ENCODE data around the gene TGIF1. TPM values are rescaled to one million over a fixed set of nuclear protein-coding genes. Genes with fewer than 3 reads are reported as not detected.

TGIF1 gene
- total and polyA plus RNA-seq, 2 of the 4 experiments (the other 2 are of a cell fraction), result 62.1 to 118 TPM

GRCh38 chr18:3444954-3445353 lies 5.0 kb upstream of the TGIF1 start:
- intact Hi-C loops (cut with micrococcal nuclease), result no loop called here
- no peak overlapping the region for H3K4ac ChIP-seq (ENCODE audit: low read depth, low read length)
- in situ Hi-C loops (cut with MboI; ENCODE audit: low sequenced_read_pairs), result no loop called here
- H3K9me1 ChIP-seq (ENCODE audit: insufficient read depth, low read length), result peaks cover 4% of the 10 kb centered on the region; the same call in 1 of the 2 replicates
- H2BK20ac ChIP-seq (ENCODE audit: low read depth, low read length), result no peak overlapping the region
- no CpG with 5 or more reads among the region's 5 CpGs for WGBS, 2 experiments (ENCODE audit: extremely low coverage in 2 of 2, insufficient read length in 1 of 2)
- H3K9me3 ChIP-seq (ENCODE audit: control insufficient read depth, insufficient read depth, low read length), result no peaks in the 10 kb centered on the region
- no peak overlapping the region for H2AFZ ChIP-seq (replicated peaks; ENCODE audit: low read length, poor library complexity)
- no peak overlapping the region for H2BK15ac ChIP-seq (ENCODE audit: low read depth, low read length)
- H2AK5ac ChIP-seq (ENCODE audit: low read depth, low read length), result no peak overlapping the region; the same call in 1 of the 2 replicates
- H2AK9ac ChIP-seq (replicated peaks; ENCODE audit: low read depth, low read length, poor library complexity), result no peak overlapping the region
- no peak overlapping the region for H4K8ac ChIP-seq (ENCODE audit: low read depth in 2 of 2, low read length in 2 of 2)
- no TSS peak for BruUV-seq (replicated peaks)
- H3K23ac ChIP-seq (ENCODE audit: low read depth, low read length), result no peak overlapping the region
- no peaks in the 10 kb centered on the region for H3K27me3 ChIP-seq (ENCODE audit: control insufficient read depth, insufficient read depth, low read length)
- no peak overlapping the region for H2BK5ac ChIP-seq (ENCODE audit: low read depth, low read length, poor library complexity, severe bottlenecking)
- ChIA-PET CTCF (no interaction called here), POLR2A (ENCODE audit: unreplicated experiment) (no interaction called here)
- no peak overlapping the region for H4K91ac ChIP-seq (ENCODE audit: insufficient read depth, low read depth, low read length)
- peaks cover 2% of the 10 kb centered on the region for H3K4me1 ChIP-seq (ENCODE audit: control insufficient read depth, insufficient read depth, low read length)
- H2BK120ac ChIP-seq (ENCODE audit: low read depth, low read length), result no peak overlapping the region
- DNase-seq (no peak), ATAC-seq (ENCODE audit: low read depth) (no peak)
- TF ChIP-seq CEBPB (IDR thresholded peaks at IDR 0.05; ENCODE audit: low read depth, low read length), result no peak
- TF ChIP-seq POLR2A (IDR thresholded peaks at IDR 0.05; ENCODE audit: low read depth, low read length), result no peak
- TF ChIP-seq RCOR1 (IDR thresholded peaks at IDR 0.05; ENCODE audit: insufficient replicate concordance, low read length), result no peak
- TF ChIP-seq RFX5 (IDR thresholded peaks at IDR 0.05; ENCODE audit: low read depth, low read length), result no peak
- TF ChIP-seq CTCF (conservative IDR thresholded peaks at IDR 0.05; ENCODE audit: low read depth, low read length), result no peak
- no peak for TF ChIP-seq ELK1 (IDR thresholded peaks at IDR 0.05; ENCODE audit: borderline replicate concordance, low read depth, low read length)
- TF ChIP-seq RAD21 (IDR thresholded peaks at IDR 0.05; ENCODE audit: low read length), result no peak
- TF ChIP-seq USF2 (IDR thresholded peaks at IDR 0.05; ENCODE audit: low read depth, low read length), result no peak
- no peak for TF ChIP-seq CHD1 (IDR thresholded peaks at IDR 0.05; ENCODE audit: low read depth, low read length)
- no peak for TF ChIP-seq FOS (IDR thresholded peaks at IDR 0.05; ENCODE audit: low read depth, low read length)
- no peak for TF ChIP-seq SMC3 (IDR thresholded peaks at IDR 0.05; ENCODE audit: low read depth, low read length)
- no peak for TF ChIP-seq NFE2L2 (IDR thresholded peaks at IDR 0.05; ENCODE audit: low read depth, low read length)
- TF ChIP-seq BHLHE40 (IDR thresholded peaks at IDR 0.05; ENCODE audit: low read depth, low read length), result no peak
- no peaks in the 10 kb centered on the region for H4K20me1 ChIP-seq (ENCODE audit: insufficient read depth, low read length)
- H3K27ac ChIP-seq (ENCODE audit: insufficient read depth, low read length), result no peak overlapping the region
- no peaks in the 10 kb centered on the region for H3K36me3 ChIP-seq (ENCODE audit: control insufficient read depth, insufficient read depth, low read length)
- dilution Hi-C loops (cut with HindIII; ENCODE audit: low sequenced_read_pairs, unreplicated experiment), result no loop called here
- H3K9ac ChIP-seq (ENCODE audit: low read depth, low read length), result no peak overlapping the region
- H3K4me2 ChIP-seq (ENCODE audit: low read depth, low read length), result no peak overlapping the region
- no peak overlapping the region for H3K14ac ChIP-seq (replicated peaks; ENCODE audit: low read depth, low read length)
- H3K18ac ChIP-seq (ENCODE audit: low read depth, low read length), result no peak overlapping the region
- no peak overlapping the region for H4K5ac ChIP-seq (ENCODE audit: low read depth, low read length)
- H3K56ac ChIP-seq (ENCODE audit: extremely low read depth, insufficient read depth, low read length), result no peak overlapping the region
- no peaks in the 10 kb centered on the region; a peak in 2 of 4 replicates for H3K79me1 ChIP-seq (ENCODE audit: low read depth in 1 of 2, low read length in 2 of 2)
- no peak overlapping the region for H3K4me3 ChIP-seq (ENCODE audit: insufficient read depth, low read depth, low read length)

Data from IMR-90 (cell line).